ENCODE measurements around the gene SLFN12L.
"Not testable (repeated sequence)": the region's sequence is repeated elsewhere in the genome, so short reads cannot be mapped to it uniquely, and the experiment has no call there.

Gene SLFN12L

GRCh38 chr17:35537601-35538141 is at the start of gene SLFN12L:
TSS of gene SLFN12L (minus strand) at chr17:35537678. CDS start at chr17:35522364, 15,314 bp downstream.
- Histone ChIP-seq H3K36me3 (ENCODE audit: control insufficient read depth, low read depth, low read length) (no peaks in the 10 kb centered on the region), H3K9ac (ENCODE audit: low read length) (no peak within 1 kb of the TSS), H3K27ac (ENCODE audit: low read length) (no peak within 1 kb of the TSS), H3K9me3 (ENCODE audit: control insufficient read depth, low read depth, low read length) (no peaks in the 10 kb centered on the region), H3K27me3 (ENCODE audit: control insufficient read depth, insufficient read depth, low read length) (no peaks in the 10 kb centered on the region), H3K4me3 (ENCODE audit: low read length) (no peak within 1 kb of the TSS), H3K4me1 (ENCODE audit: control insufficient read depth, low read depth, low read length) (no peaks in the 10 kb centered on the region)

DNA sequence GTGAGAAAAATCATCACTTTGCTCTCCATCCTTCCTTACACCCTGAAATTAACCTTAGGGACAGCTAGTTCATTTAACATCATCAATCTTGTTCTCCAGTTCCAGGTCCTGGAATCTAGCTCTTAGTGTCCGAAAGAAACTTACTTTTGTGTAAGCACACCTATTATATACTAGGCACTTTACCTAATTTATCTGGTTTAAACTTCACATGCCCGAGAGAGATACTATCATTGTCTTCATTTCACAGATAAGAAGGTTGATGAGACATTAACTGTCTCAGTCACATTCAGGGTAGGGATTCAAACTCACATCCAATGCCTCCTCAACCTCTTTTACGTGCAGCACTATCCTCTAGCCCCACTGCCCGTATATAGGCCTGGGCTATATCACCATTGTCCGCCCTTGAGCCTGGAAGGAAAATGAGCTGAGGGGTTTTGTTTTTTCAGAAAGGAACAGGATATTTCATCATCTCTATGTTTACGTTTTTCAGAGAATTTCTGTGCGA is 49.1 kb upstream of the SLFN12L start:
- H3K36me3 ChIP-seq (ENCODE audit: control insufficient read depth, low read depth, low read length): no peaks in the 10 kb centered on the region
- peak overlapping the region; percentile 73 for H3K9ac ChIP-seq (ENCODE audit: low read length)
- H3K4me3 ChIP-seq (ENCODE audit: low read length): peak overlapping the region; percentile 92
- no peaks in the 10 kb centered on the region for H3K9me3 ChIP-seq (ENCODE audit: control insufficient read depth, low read depth, low read length)
- H3K27me3 ChIP-seq (ENCODE audit: control insufficient read depth, insufficient read depth, low read length): no peaks in the 10 kb centered on the region
- peaks cover 6% of the 10 kb centered on the region for H3K4me1 ChIP-seq (ENCODE audit: control insufficient read depth, low read depth, low read length)
- peak overlapping the region; percentile 43 for H3K27ac ChIP-seq (ENCODE audit: low read length)

DNA sequence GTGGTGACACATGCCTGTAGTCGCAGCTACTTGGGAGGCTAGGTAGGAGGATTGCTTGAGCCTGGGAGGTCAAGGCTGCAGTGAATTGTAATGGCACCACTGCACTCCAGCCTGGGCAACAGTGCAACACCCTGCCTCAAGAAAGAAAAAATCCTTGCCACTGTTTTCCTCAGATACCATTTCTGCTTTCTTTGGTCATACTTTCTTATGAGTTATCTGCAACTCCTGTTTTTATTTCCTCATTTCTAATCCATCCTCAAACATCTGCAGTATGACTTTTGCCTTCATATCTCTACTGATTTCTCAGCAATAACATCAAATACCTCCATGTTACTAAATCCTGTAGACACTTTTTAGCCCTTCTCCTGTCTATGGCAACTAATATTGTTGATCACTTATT is 46.6 kb upstream of the SLFN12L start:
- Histone ChIP-seq H3K4me3 (ENCODE audit: low read length) (no peak overlapping the region), H3K4me1 (ENCODE audit: control insufficient read depth, low read depth, low read length) (peaks cover 6% of the 10 kb centered on the region), H3K27ac (ENCODE audit: low read length) (no peak overlapping the region), H3K9me3 (ENCODE audit: control insufficient read depth, low read depth, low read length) (no peaks in the 10 kb centered on the region), H3K9ac (ENCODE audit: low read length) (no peak overlapping the region), H3K36me3 (ENCODE audit: control insufficient read depth, low read depth, low read length) (no peaks in the 10 kb centered on the region), H3K27me3 (ENCODE audit: control insufficient read depth, insufficient read depth, low read length) (no peaks in the 10 kb centered on the region)

GRCh38 chr17:35578929-35579432 is 41.5 kb upstream of the SLFN12L start:
- H3K9ac ChIP-seq (ENCODE audit: low read length): peak overlapping the region; percentile 92
- peaks cover 4% of the 10 kb centered on the region for H3K4me1 ChIP-seq (ENCODE audit: control insufficient read depth, low read depth, low read length)
- H3K27me3 ChIP-seq (ENCODE audit: control insufficient read depth, insufficient read depth, low read length): no peaks in the 10 kb centered on the region
- peak overlapping the region; percentile 60 for H3K27ac ChIP-seq (ENCODE audit: low read length)
- H3K36me3 ChIP-seq (ENCODE audit: control insufficient read depth, low read depth, low read length): peaks cover 5% of the 10 kb centered on the region
- H3K4me3 ChIP-seq (ENCODE audit: low read length): peak overlapping the region; percentile 94
- no peaks in the 10 kb centered on the region for H3K9me3 ChIP-seq (ENCODE audit: control insufficient read depth, low read depth, low read length)

GRCh38 chr17:35578197-35578928 is 40.9 kb upstream of the SLFN12L start, which contains the start of gene PEX12:
TSS of gene PEX12 (minus strand) at chr17:35578571. CDS start at chr17:35578021, 550 bp downstream.
- H3K9ac ChIP-seq (ENCODE audit: low read length): peak within 1 kb of the TSS; percentile 92
- peak within 1 kb of the TSS; percentile 60 for H3K27ac ChIP-seq (ENCODE audit: low read length)
- peaks cover 4% of the 10 kb centered on the region for H3K4me1 ChIP-seq (ENCODE audit: control insufficient read depth, low read depth, low read length)
- H3K36me3 ChIP-seq (ENCODE audit: control insufficient read depth, low read depth, low read length): peaks cover 10% of the 10 kb centered on the region
- H3K9me3 ChIP-seq (ENCODE audit: control insufficient read depth, low read depth, low read length): no peaks in the 10 kb centered on the region
- H3K27me3 ChIP-seq (ENCODE audit: control insufficient read depth, insufficient read depth, low read length): no peaks in the 10 kb centered on the region
- peak within 1 kb of the TSS; percentile 94 for H3K4me3 ChIP-seq (ENCODE audit: low read length)

GRCh38 chr17:35577830-35578196 is 40.3 kb upstream of the SLFN12L start:
- Histone ChIP-seq H3K9ac (ENCODE audit: low read length) (peak overlapping the region; percentile 92), H3K9me3 (ENCODE audit: control insufficient read depth, low read depth, low read length) (no peaks in the 10 kb centered on the region), H3K27ac (ENCODE audit: low read length) (no peak overlapping the region), H3K27me3 (ENCODE audit: control insufficient read depth, insufficient read depth, low read length) (no peaks in the 10 kb centered on the region), H3K4me1 (ENCODE audit: control insufficient read depth, low read depth, low read length) (peaks cover 4% of the 10 kb centered on the region), H3K4me3 (ENCODE audit: low read length) (peak overlapping the region; percentile 94), H3K36me3 (ENCODE audit: control insufficient read depth, low read depth, low read length) (peaks cover 10% of the 10 kb centered on the region)

- H3K27me3 ChIP-seq (ENCODE audit: control insufficient read depth, insufficient read depth, low read length): no peaks in the 10 kb centered on the region
- no peak overlapping the region for H3K27ac ChIP-seq (ENCODE audit: low read length)
- peaks cover 4% of the 10 kb centered on the region for H3K4me1 ChIP-seq (ENCODE audit: control insufficient read depth, low read depth, low read length)
- H3K4me3 ChIP-seq (ENCODE audit: low read length): no peak overlapping the region
- no peaks in the 10 kb centered on the region for H3K9me3 ChIP-seq (ENCODE audit: control insufficient read depth, low read depth, low read length)
- H3K9ac ChIP-seq (ENCODE audit: low read length): no peak overlapping the region
- H3K36me3 ChIP-seq (ENCODE audit: control insufficient read depth, low read depth, low read length): peaks cover 10% of the 10 kb centered on the region
Measured at GRCh38 chr17:35575759-35576158, 38.3 kb upstream of the SLFN12L start.

- H3K9ac ChIP-seq (ENCODE audit: low read length): peak overlapping the region; percentile 84
- peaks cover 6% of the 10 kb centered on the region for H3K36me3 ChIP-seq (ENCODE audit: control insufficient read depth, low read depth, low read length)
- peaks cover 16% of the 10 kb centered on the region for H3K27me3 ChIP-seq (ENCODE audit: control insufficient read depth, insufficient read depth, low read length)
- H3K27ac ChIP-seq (ENCODE audit: low read length): no peak overlapping the region
- no peaks in the 10 kb centered on the region for H3K4me1 ChIP-seq (ENCODE audit: control insufficient read depth, low read depth, low read length)
- no peak overlapping the region for H3K4me3 ChIP-seq (ENCODE audit: low read length)
- H3K9me3 ChIP-seq (ENCODE audit: control insufficient read depth, low read depth, low read length): no peaks in the 10 kb centered on the region
Measured at GRCh38 chr17:35569405-35569804, 31.9 kb upstream of the SLFN12L start.

DNA sequence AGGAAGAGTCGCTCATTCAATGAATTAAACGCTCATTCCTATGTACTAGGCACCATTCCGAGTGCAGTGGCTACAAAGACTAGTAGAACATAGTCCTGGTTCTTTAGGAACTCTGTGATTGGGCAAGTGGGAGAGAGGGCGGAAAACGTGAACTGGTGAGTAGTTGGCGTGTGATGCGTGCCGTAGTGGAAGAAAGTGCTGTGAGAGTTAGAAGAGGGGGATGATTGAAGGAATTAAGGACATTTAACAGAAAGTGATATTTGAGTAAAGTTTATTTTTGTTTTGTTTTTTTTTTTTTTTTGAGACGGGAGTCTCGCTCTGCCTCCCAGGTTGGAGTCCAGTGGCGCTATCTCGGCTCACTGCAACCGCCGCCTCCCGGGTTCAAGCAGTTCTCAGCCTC is 31.1 kb upstream of the SLFN12L start:
- H3K4me1 ChIP-seq (ENCODE audit: control insufficient read depth, low read depth, low read length): no peaks in the 10 kb centered on the region
- H3K4me3 ChIP-seq (ENCODE audit: low read length): peak overlapping the region; percentile 90
- peak overlapping the region; percentile 25 for H3K27ac ChIP-seq (ENCODE audit: low read length)
- peak overlapping the region; percentile 84 for H3K9ac ChIP-seq (ENCODE audit: low read length)
- no peaks in the 10 kb centered on the region for H3K9me3 ChIP-seq (ENCODE audit: control insufficient read depth, low read depth, low read length)
- peaks cover 25% of the 10 kb centered on the region for H3K27me3 ChIP-seq (ENCODE audit: control insufficient read depth, insufficient read depth, low read length)
- peaks cover 2% of the 10 kb centered on the region for H3K36me3 ChIP-seq (ENCODE audit: control insufficient read depth, low read depth, low read length)

DNA sequence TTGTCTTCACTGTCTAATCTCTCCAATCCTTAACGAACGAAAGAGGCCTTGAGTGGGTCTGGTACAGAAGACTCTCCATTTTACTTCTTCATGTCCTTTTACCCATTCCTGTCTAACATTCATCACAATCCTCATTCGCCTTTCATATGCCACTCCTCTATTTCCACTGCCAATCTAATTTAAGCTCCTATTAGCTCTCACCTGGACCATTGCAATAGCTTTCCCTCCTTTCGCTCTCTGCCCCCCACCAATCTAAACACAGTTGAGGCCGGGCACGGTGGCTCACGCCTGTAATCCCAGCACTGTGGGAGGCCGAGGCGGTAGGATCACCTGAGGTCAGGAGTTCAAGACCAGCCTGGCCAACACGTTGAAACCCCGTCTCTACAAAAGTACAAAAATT is 29.5 kb upstream of the SLFN12L start:
- Histone ChIP-seq H3K9ac (ENCODE audit: low read length) (no peak overlapping the region), H3K27ac (ENCODE audit: low read length) (no peak overlapping the region), H3K4me1 (ENCODE audit: control insufficient read depth, low read depth, low read length) (no peaks in the 10 kb centered on the region), H3K36me3 (ENCODE audit: control insufficient read depth, low read depth, low read length) (no peaks in the 10 kb centered on the region), H3K27me3 (ENCODE audit: control insufficient read depth, insufficient read depth, low read length) (peaks cover 25% of the 10 kb centered on the region), H3K9me3 (ENCODE audit: control insufficient read depth, low read depth, low read length) (no peaks in the 10 kb centered on the region), H3K4me3 (ENCODE audit: low read length) (peak overlapping the region; percentile 90)

DNA sequence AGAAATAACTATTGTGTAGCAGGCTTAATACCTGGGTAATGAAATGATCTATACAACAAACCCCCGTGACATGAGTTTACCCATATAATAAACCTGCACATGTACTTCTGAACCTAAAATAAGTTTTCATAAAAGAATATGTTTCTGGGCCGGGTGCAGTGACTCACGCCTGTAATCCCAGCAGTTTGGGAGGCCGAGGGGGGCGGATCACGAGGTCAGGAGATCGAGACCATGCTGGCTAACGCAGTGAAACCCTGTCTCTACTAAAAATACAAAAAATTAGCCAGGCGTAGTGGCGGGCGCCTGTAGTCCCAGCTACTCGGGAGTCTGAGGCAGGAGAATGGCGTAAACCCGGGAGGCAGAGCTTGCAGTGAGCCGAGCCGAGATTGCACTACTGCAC is 25.7 kb upstream of the SLFN12L start:
- H3K4me3 ChIP-seq (ENCODE audit: low read length); H3K9ac ChIP-seq (ENCODE audit: low read length): not testable (repeated sequence)
- H3K27me3 ChIP-seq (ENCODE audit: control insufficient read depth, insufficient read depth, low read length): peaks cover 25% of the 10 kb centered on the region

More for the DNA sequence above, 25.7 kb upstream of the SLFN12L start:
- H3K4me1 ChIP-seq (ENCODE audit: control insufficient read depth, low read depth, low read length); H3K9me3 ChIP-seq (ENCODE audit: control insufficient read depth, low read depth, low read length); H3K36me3 ChIP-seq (ENCODE audit: control insufficient read depth, low read depth, low read length); H3K27ac ChIP-seq (ENCODE audit: low read length): not testable (repeated sequence)
